HepG2 (cell line): Measurements from ENCODE around the gene SLC16A7. TPM values are rescaled to one million over a fixed set of nuclear protein-coding genes. Genes with fewer than 3 reads are reported as not detected.

Source experiments
- ATAC-seq: fragments of 200-7000 bp; cut with Tn5 transposase; 3 replicates; pipeline ENCODE4 v1.9.1; 2020; ENCODE audit warnings: mild to moderate bottlenecking, moderate library complexity
- BruUV-seq: library from RNA; stranded (reverse); fragments of 400-500 nt; replicated peaks from 2 replicates; lab custom pipeline; 2021; lab: Mats Ljungman, UMichigan
- CTCF ChIA-PET: fragments of 300-600 bp; formaldehyde crosslinking; extraction: SDS; loops from one replicate; lab custom pipeline; 2021; ENCODE audit warnings: low total read pairs, inconsistent platforms, low intra/inter-chr PET ratio; lab: Yijun Ruan, JAX
- POLR2A ChIA-PET: fragments of 350-600 bp; sonication (Branson Sonifier 250); formaldehyde crosslinking; loops from one replicate; lab custom pipeline; 2020; ENCODE audit warnings: antibody characterized with exemption, inconsistent platforms; lab: Yijun Ruan, JAX
- DNase-seq: peaks from one replicate; pipeline ENCODE4 v3.0.0-alpha.2; 2015; ENCODE audit warnings: low spot score
- FAIRE-seq: peaks from 3 replicates; lab custom pipeline; 2011; peaks lifted over from hg19 to GRCh38; lab: Jason Lieb, UNC
- H2AFZ ChIP-seq: one replicate; pipeline ENCODE4 v1.6.1; 2011; ENCODE audit warnings: low read length, inconsistent platforms
- H3K27ac ChIP-seq: fragments of 300-600 bp; 3 replicates; pipeline ENCODE4 v1.8.0; 2011; ENCODE audit warnings: mixed run types, mild to moderate bottlenecking, mixed read lengths, low read length, inconsistent platforms; ENCODE audit not compliant: insufficient read depth; ENCODE audit errors: extremely low read length
- H3K27me3 ChIP-seq, 2 experiments: fragments of 200-600 bp in 1 of 2; 2 replicates in 1 of 2; 3 replicates in 1 of 2; pipeline versions ENCODE4 v1.6.0 to v1.8.0; 2011; ENCODE audit warnings: low read length in 2 of 2, mild to moderate bottlenecking in 2 of 2, moderate library complexity in 2 of 2, inconsistent platforms in 1 of 2; ENCODE audit not compliant: insufficient read depth in 2 of 2, control insufficient read depth in 1 of 2
- H3K36me3 ChIP-seq, 2 experiments: fragments of 200-600 bp in 1 of 2; replicated peaks in 1 of 2; 2 replicates in 1 of 2; 3 replicates in 1 of 2; pipeline versions ENCODE4 v1.5.1 to v1.8.0; 2011; ENCODE audit warnings: low read length in 2 of 2, inconsistent platforms in 1 of 2; ENCODE audit not compliant: insufficient read depth in 2 of 2, control insufficient read depth in 1 of 2
- H3K4me1 ChIP-seq: 2 replicates; pipeline ENCODE4 v1.5.1; 2012; ENCODE audit warnings: low read length, inconsistent platforms; ENCODE audit not compliant: insufficient read depth
- H3K4me2 ChIP-seq: 2 replicates; pipeline ENCODE4 v1.6.0; 2011; ENCODE audit warnings: low read depth, low read length, inconsistent platforms
- H3K4me3 ChIP-seq, 3 experiments: fragments of 200-600 bp in 1 of 3; sonication (generic), shearing (Covaris generic) in 1 of 3; replicated peaks in 1 of 3; 2 replicates each; pipeline ENCODE4 v1.5.1; 2011 to 2016; ENCODE audit warnings: low read length in 3 of 3, inconsistent platforms in 2 of 3, low read depth in 2 of 3, mild to moderate bottlenecking in 2 of 3, control low read depth in 1 of 3, mixed read lengths in 1 of 3; ENCODE audit not compliant: insufficient read depth in 1 of 3
- H3K79me2 ChIP-seq: one replicate; pipeline ENCODE4 v1.6.1; 2011; ENCODE audit warnings: low read length, inconsistent platforms; ENCODE audit not compliant: insufficient read depth
- H3K9ac ChIP-seq: 2 replicates; pipeline ENCODE4 v1.6.0; 2011; ENCODE audit warnings: mild to moderate bottlenecking, low read depth, low read length, inconsistent platforms; ENCODE audit not compliant: insufficient read depth
- H3K9me3 ChIP-seq: 2 replicates; pipeline ENCODE4 v1.5.1; 2012; ENCODE audit warnings: mild to moderate bottlenecking, low read length
- H4K20me1 ChIP-seq: 2 replicates; pipeline ENCODE4 v1.6.0; 2011; ENCODE audit warnings: inconsistent platforms, mild to moderate bottlenecking, low read length, moderate library complexity; ENCODE audit not compliant: insufficient read depth
- DMAP1 ChIP-seq: IDR thresholded peaks from 2 replicates; pipeline ENCODE4 v1.6.1; 2016
- E2F1 ChIP-seq: sonication (generic); formaldehyde crosslinking; IDR thresholded peaks from 2 replicates; pipeline ENCODE4 v1.5.0; 2020; ENCODE audit warnings: missing genetic modification reagents
- ERF ChIP-seq: IDR thresholded peaks from 2 replicates; pipeline ENCODE4 v1.6.1; 2018; ENCODE audit warnings: missing biosample characterization, missing genetic modification reagents
- FLYWCH1 ChIP-seq: sonication (generic); formaldehyde crosslinking; IDR thresholded peaks from 2 replicates; pipeline ENCODE4 v1.8.1; 2023; ENCODE audit warnings: mild to moderate bottlenecking, missing genetic modification reagents
- FOXA3 ChIP-seq: IDR thresholded peaks from 2 replicates; pipeline ENCODE4 v1.6.1; 2016; ENCODE audit warnings: missing genetic modification reagents, missing compliant biosample characterization
- FOXJ3 ChIP-seq: sonication (generic); formaldehyde crosslinking; IDR thresholded peaks from 2 replicates; pipeline ENCODE4 v1.4.0; 2020; ENCODE audit warnings: missing genetic modification reagents, mild to moderate bottlenecking, borderline replicate concordance
- GATAD2A ChIP-seq: IDR thresholded peaks from 2 replicates; pipeline ENCODE4 v1.6.1; 2016
- KDM6A ChIP-seq: IDR thresholded peaks from 2 replicates; pipeline ENCODE4 v1.6.1; 2016; ENCODE audit warnings: low read depth
- PHF21A ChIP-seq: sonication (generic); formaldehyde crosslinking; IDR thresholded peaks from 2 replicates; pipeline ENCODE4 v1.5.0; 2020; ENCODE audit warnings: mild to moderate bottlenecking, missing genetic modification reagents
- POLR2A ChIP-seq, 2 experiments: IDR thresholded peaks; 2 replicates each; pipeline ENCODE4 v1.6.1; 2011; ENCODE audit warnings: low read depth in 2 of 2, low read length in 2 of 2, mild to moderate bottlenecking in 1 of 2, moderate library complexity in 1 of 2; ENCODE audit not compliant: insufficient read depth in 1 of 2
- RBM39 ChIP-seq: fragments of 200-400 bp; formaldehyde crosslinking; IDR thresholded peaks from one replicate; pipeline ENCODE4 v1.6.1; 2018; ENCODE audit warnings: antibody characterized with exemption, mild to moderate bottlenecking, low read depth, low read length; ENCODE audit not compliant: poor library complexity, severe bottlenecking
- SRSF9 ChIP-seq: fragments of 200-400 bp; formaldehyde crosslinking; IDR thresholded peaks from 2 replicates; pipeline ENCODE4 v1.6.1; 2018; ENCODE audit warnings: borderline replicate concordance, mild to moderate bottlenecking, low read depth, low read length; ENCODE audit not compliant: insufficient read depth, poor library complexity, severe bottlenecking
- ZMAT5 ChIP-seq: sonication (generic); formaldehyde crosslinking; IDR thresholded peaks from 2 replicates; pipeline ENCODE4 v1.5.0; 2020; ENCODE audit warnings: mild to moderate bottlenecking, low read depth, missing genetic modification reagents, borderline replicate concordance
- ZNF138 ChIP-seq: sonication (generic); formaldehyde crosslinking; IDR thresholded peaks from 2 replicates; pipeline ENCODE4 v1.5.0; 2020; ENCODE audit warnings: mild to moderate bottlenecking, low read depth, missing genetic modification reagents
- WGBS: methylation state at CpG from one replicate; pipeline ENCODE4 v1.1.6; 2017; ENCODE audit warnings: low lambda C conversion rate; 5-methylcytosine and 5-hydroxymethylcytosine counted together
- in situ Hi-C: cut with HindIII; loops from 2 replicates; pipeline ENCODE4 v1.10.0; 2017; ENCODE audit warnings: low pct_unique_long_range_greater_than_20kb; ENCODE audit not compliant: extremely low pct_ligation_motif_present
- intact Hi-C: fragments of 100-400 bp; cut with micrococcal nuclease; formaldehyde crosslinking; loops from one replicate; pipeline ENCODE4 v1.10.0; 2022; ENCODE audit not compliant: unreplicated experiment
- polyA plus RNA-seq, 8 experiments: library from polyadenylated mRNA; depleted of rRNA in 3 of 8; stranded (reverse) in 7 of 8; unstranded in 1 of 8; fragments of >200 nt; fragmentation: Illumina TruSeq in 4 of 8; extraction: Trizol in 4 of 8; gene quantifications; 2 replicates each; pipeline versions ENCODE4 v1.2.1 to v1.2.3, GENCODE V29; 2011 to 2016; ENCODE audit warnings: low read depth in 4 of 8, missing spikeins in 1 of 8, mixed read lengths in 1 of 8; ENCODE audit not compliant: insufficient read depth in 1 of 8
- total RNA-seq, 5 experiments: library from RNA; depleted of rRNA; stranded (reverse); fragments of >200 nt; fragmentation: Illumina TruSeq; extraction: Trizol; gene quantifications; 2 replicates each; pipeline ENCODE4 v1.2.3, GENCODE V29; 2016; ENCODE audit warnings: low read depth in 1 of 5

Gene SLC16A7
- total and polyA plus RNA-seq, 2 of the 13 experiments (the other 11 are each of a cell fraction or from before 2014, with no cell fraction given): 1.3 to 1.6 TPM

GRCh38 chr12:59637692-59638070, 41.9 kb downstream of the SLC16A7 start:
- intact Hi-C loops (no loop called here), in situ Hi-C loops (no loop called here)
- no peak overlapping the region for H3K4me2 ChIP-seq
- no TSS peak for BruUV-seq
- TF ChIP-seq ZMAT5 (no peak), GATAD2A (no peak), ERF (CRISPR knock-in tag) (no peak), FOXA3 (CRISPR knock-in tag) (no peak)
- no peak overlapping the region for H2AFZ ChIP-seq
- H3K27me3 ChIP-seq: no peaks in the 10 kb centered on the region
- ATAC-seq (no peak), DNase-seq (no peak), FAIRE-seq (no peak)
- H3K36me3 ChIP-seq: no peaks in the 10 kb centered on the region
- H3K4me3 ChIP-seq: no peak overlapping the region
- ChIA-PET CTCF (no interaction called here), POLR2A (no interaction called here)
- H3K27ac ChIP-seq: no peak overlapping the region
- no peaks in the 10 kb centered on the region for H4K20me1 ChIP-seq
- no peak overlapping the region for H3K9ac ChIP-seq
- H3K4me1 ChIP-seq: no peaks in the 10 kb centered on the region
- H3K9me3 ChIP-seq: peaks cover 7% of the 10 kb centered on the region; the same call in 1 of the 2 replicates
- no peaks in the 10 kb centered on the region for H3K79me2 ChIP-seq

- TF ChIP-seq SRSF9 (no peak), FOXJ3 (CRISPR knock-in tag) (no peak), KDM6A (CRISPR knock-in tag) (no peak), DMAP1 (CRISPR knock-in tag) (no peak), ZNF138 (no peak), PHF21A (CRISPR knock-in tag) (no peak), POLR2A (IDR thresholded peaks at IDR 0.05; ENCODE audit: insufficient read depth in 1 of 2, low read depth in 2 of 2, low read length in 2 of 2) (no peak), E2F1 (CRISPR knock-in tag) (no peak), FLYWCH1 (CRISPR knock-in tag) (no peak), RBM39 (no peak)
- no peak overlapping the region for H2AFZ ChIP-seq
- POLR2A ChIA-PET: no interaction called here
- no peak overlapping the region for H3K4me2 ChIP-seq
- no peaks in the 10 kb centered on the region for H3K79me2 ChIP-seq
- H4K20me1 ChIP-seq: no peaks in the 10 kb centered on the region
- H3K4me3 ChIP-seq: no peak overlapping the region
- FAIRE-seq: no peak
- no peak for ATAC-seq
- no peaks in the 10 kb centered on the region for H3K36me3 ChIP-seq
- 0 out of 2 replicates have a peak, but pooled peaks cover 2% of the 10 kb centered on the region for H3K4me1 ChIP-seq
- CTCF ChIA-PET: no interaction called here
- in situ Hi-C loops (no loop called here), intact Hi-C loops (no loop called here)
- peaks cover 53% of the 10 kb centered on the region for H3K9me3 ChIP-seq
- no peak overlapping the region for H3K9ac ChIP-seq
- no peak for DNase-seq
- 27% methylated on average over 3 of the region's 3 CpGs for WGBS
- H3K27ac ChIP-seq: no peak overlapping the region
- H3K27me3 ChIP-seq: no peaks in the 10 kb centered on the region
- BruUV-seq: no TSS peak
Measured at GRCh38 chr12:59643550-59643949, 47.7 kb downstream of the SLC16A7 start.
